Spinal cord (tissue), 10 donors: ENCODE results near the gene TRPV4. TPM values are rescaled to one million over a fixed set of nuclear protein-coding genes. Genes with fewer than 3 reads are reported as not detected.

Source experiments
- DNase-seq, 6 donors: peaks; one replicate each; pipeline versions ENCODE4 v3.0.0 to v3.0.0-alpha.2; 2013 to 2015; ENCODE audit warnings: low spot score in 6 of 6, low read depth in 4 of 6
- H3K27ac ChIP-seq: one replicate; pipeline ENCODE4 v1.5.1; 2013; ENCODE audit warnings: low read depth, low read length, control low read depth
- H3K27me3 ChIP-seq: one replicate; pipeline ENCODE4 v1.6.1; 2013; ENCODE audit warnings: low read length; ENCODE audit not compliant: control insufficient read depth, insufficient read depth
- H3K36me3 ChIP-seq: one replicate; pipeline ENCODE4 v1.6.1; 2013; ENCODE audit warnings: low read length; ENCODE audit not compliant: control insufficient read depth, insufficient read depth
- H3K4me1 ChIP-seq: one replicate; pipeline ENCODE4 v1.6.1; 2013; ENCODE audit warnings: low read length; ENCODE audit not compliant: control insufficient read depth, insufficient read depth
- H3K4me3 ChIP-seq: one replicate; pipeline ENCODE4 v1.5.1; 2013; ENCODE audit warnings: low read depth, low read length, control low read depth
- H3K9me3 ChIP-seq: one replicate; pipeline ENCODE4 v1.6.1; 2013; ENCODE audit warnings: low read length; ENCODE audit not compliant: control insufficient read depth, insufficient read depth
- WGBS: methylation state at CpG from one replicate; pipeline ENCODE4 v1.1.5; 2013; ENCODE audit warnings: missing lambda C conversion rate; ENCODE audit not compliant: insufficient coverage; 5-methylcytosine and 5-hydroxymethylcytosine counted together
- polyA plus RNA-seq, 2 donors: library from polyadenylated mRNA; unstranded; fragments of 120-200 nt; gene quantifications; one replicate each; pipeline ENCODE4 v1.2.1, GENCODE V29; 2013; ENCODE audit not compliant: insufficient read length in 2 of 2
- total RNA-seq, 2 donors: library from RNA; depleted of rRNA in 1 of 2; stranded (reverse); fragments of 120-200 nt in 1 of 2; fragments of >200 nt in 1 of 2; gene quantifications; one replicate each; pipeline versions ENCODE4 v1.2.3 to v1.2.4, GENCODE V29; 2013 to 2014
- donor health status: healthy.

The TRPV4 gene
- total and polyA plus RNA-seq, 4 donors, result 0.50 to 3.8 (median 0.89) TPM

DNA sequence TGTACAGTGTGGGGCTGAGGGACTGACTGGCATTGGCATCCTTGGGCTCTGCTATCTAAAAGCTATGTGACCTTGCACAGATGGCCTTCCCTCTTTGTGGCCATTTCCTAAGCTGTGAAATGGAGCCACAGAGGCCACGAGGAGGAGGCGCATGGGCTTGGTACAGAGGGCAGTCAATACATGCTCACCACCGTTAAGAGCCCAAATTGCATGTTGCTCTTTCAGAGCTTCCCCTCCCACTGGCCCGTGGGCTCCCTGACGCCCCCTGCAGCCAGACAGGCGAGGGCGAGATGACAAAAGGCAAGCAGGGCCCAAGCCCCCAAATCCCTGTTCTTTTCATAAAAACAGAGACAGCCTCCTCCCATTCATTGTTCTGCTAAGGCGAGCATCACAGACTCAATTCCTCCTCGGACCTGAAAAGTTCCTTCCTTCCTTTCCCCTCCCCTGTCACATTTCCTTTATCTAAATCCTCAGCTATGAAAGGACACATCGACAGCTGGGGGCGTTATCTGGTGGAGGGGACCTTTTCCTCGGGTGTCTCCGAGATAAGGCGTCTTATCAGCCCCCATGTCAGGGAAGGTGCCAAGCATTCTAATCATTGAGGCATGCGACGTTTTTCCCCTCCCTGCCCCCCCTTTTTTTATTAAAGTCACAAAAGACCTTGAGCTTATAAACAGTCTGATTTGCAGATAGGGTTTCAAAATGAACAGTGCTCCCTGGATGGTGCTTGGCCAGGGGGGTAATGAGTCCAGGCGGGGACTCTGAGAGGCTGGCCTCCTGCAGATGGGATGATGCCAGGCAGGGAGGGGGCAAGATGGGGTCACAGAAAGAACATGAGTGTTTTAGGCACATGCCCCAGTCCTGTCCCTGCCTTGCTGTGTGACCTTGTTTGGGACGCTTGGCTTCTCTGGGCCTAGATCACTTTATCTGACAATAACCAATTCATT lies 93.2 kb downstream of the TRPV4 start:
- H3K27ac ChIP-seq, result no peak overlapping the region
- H3K9me3 ChIP-seq, result no peaks in the 10 kb centered on the region
- peaks cover 9% of the 10 kb centered on the region for H3K36me3 ChIP-seq
- 46% methylated on average over 11 of the region's 18 CpGs for WGBS
- DNase-seq, result peak in 1 of 6 donors; percentile 34
- no peak overlapping the region for H3K4me3 ChIP-seq
- H3K27me3 ChIP-seq, result no peaks in the 10 kb centered on the region
- H3K4me1 ChIP-seq, result peaks cover 80% of the 10 kb centered on the region

DNA sequence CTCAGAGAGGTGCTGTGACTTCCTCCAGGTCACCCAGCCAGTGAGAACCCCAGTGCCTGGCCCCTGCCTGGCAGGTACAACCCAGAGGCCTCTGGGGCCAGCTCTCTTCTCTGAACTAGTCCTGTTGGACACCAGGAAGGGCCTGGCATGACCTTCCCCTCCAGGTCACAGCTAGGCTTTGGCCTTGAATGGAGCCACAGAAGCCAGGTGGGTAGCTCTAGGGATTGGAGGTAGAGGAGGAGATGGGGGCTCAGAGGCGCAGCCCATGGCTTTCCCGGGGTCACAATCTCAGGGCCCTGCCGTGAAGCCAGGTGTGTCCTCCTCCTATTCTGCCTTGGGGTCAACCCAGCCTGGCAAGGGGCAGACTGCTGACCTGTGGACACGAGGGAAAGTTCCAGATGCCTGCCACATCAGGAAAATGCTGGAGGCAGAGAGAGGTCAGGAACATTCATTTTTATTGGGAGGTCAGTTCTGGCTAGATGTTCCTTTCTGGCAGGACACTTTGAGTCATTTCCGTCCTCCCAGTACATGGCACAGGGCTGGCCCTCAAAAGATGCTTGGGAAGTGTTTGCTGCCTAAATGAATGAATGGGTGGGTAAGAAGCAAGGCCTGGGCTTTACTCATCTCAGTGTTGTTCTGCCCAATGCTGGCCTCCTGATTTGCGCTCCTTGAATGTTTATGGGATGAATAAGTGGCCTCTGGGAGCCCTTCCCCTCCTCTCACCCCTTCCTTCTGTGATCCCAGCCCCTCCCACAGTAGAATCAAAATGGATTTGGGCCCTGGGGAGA lies 94.1 kb downstream of the TRPV4 start:
- H3K4me1 ChIP-seq, result peaks cover 87% of the 10 kb centered on the region
- H3K27ac ChIP-seq, result no peak overlapping the region
- H3K9me3 ChIP-seq, result no peaks in the 10 kb centered on the region
- peaks cover 5% of the 10 kb centered on the region for H3K36me3 ChIP-seq
- H3K4me3 ChIP-seq, result no peak overlapping the region
- WGBS, result 89% methylated on average over 5 of the region's 6 CpGs
- H3K27me3 ChIP-seq, result no peaks in the 10 kb centered on the region
- DNase-seq, result no peak

DNA sequence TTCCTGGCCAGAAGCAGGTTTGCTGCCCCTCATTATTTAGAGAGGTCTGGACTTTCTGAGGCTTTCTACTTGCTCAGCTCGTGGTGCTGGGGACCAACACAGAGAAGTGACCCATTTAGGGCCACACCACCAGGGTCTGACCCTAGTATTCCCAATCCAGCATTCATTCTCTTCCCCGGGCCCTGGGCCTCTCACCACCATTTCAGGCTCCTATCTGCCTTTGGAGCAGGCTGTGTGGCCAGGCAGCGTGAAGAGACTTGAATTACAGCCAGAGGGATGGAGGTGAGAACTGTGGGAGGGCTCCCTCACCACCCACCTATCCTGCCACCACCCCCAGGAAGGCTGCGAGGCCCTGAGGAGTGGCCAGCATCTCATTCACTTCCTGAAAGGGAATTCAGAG lies 95.0 kb downstream of the TRPV4 start:
- DNase-seq, result no peak
- peaks cover 87% of the 10 kb centered on the region for H3K4me1 ChIP-seq
- 61% methylated on average over 2 of the region's 4 CpGs for WGBS

DNA sequence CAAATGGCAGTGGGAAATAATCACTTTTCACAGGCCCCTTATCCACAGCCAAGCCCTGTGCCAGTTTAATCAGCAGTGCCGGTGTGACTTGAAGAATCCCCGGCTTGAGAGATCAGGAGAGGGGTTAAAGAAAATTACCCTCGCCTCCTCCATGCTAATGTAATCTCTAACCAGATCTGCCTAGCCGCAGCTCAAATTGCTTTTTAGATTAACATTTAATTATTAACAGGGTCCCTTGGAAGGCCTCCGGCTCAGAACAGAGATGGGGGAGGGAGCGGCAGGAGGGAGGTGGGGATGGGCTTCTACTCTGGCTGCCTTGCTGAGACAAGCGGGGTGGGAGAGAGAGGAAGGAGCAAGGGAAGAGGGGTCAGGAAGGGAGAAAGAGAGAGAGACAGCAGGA lies 95.6 kb downstream of the TRPV4 start:
- Histone ChIP-seq H3K4me1 (peaks cover 85% of the 10 kb centered on the region), H3K27ac (no peak overlapping the region), H3K36me3 (no peaks in the 10 kb centered on the region), H3K4me3 (no peak overlapping the region), H3K9me3 (no peaks in the 10 kb centered on the region), H3K27me3 (no peaks in the 10 kb centered on the region)
- peak in 1 of 6 donors; percentile 93 for DNase-seq
- WGBS, result 59% methylated on average over 3 of the region's 7 CpGs

More for the DNA sequence above, 95.0 kb downstream of the TRPV4 start:
- Histone ChIP-seq H3K27me3 (no peaks in the 10 kb centered on the region), H3K4me3 (no peak overlapping the region), H3K9me3 (no peaks in the 10 kb centered on the region), H3K36me3 (no peaks in the 10 kb centered on the region), H3K27ac (no peak overlapping the region)

DNA sequence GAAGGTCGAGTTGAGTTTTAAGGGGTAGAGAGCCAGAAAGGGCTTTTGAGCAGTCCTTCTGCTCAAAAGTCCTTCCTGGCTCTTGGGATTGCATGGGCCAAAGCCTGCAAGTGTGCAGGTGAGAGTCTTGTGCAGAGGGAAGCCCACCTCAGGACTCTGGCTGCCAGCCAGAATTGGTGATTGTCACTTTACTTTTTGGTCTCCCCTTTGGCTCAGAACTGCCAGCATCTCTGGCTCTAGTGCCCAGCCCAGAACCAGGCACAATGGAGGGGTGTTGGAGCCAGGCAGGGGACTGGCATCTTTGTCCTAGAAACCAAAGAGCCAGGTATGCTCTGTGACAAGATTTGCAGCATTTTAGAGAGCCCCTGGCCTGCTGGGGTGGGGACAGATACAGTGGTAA lies 96.1 kb downstream of the TRPV4 start:
- no peaks in the 10 kb centered on the region for H3K9me3 ChIP-seq
- H3K4me1 ChIP-seq, result peaks cover 86% of the 10 kb centered on the region
- WGBS, result 20% methylated on average over 1 of the region's 1 CpG

DNA sequence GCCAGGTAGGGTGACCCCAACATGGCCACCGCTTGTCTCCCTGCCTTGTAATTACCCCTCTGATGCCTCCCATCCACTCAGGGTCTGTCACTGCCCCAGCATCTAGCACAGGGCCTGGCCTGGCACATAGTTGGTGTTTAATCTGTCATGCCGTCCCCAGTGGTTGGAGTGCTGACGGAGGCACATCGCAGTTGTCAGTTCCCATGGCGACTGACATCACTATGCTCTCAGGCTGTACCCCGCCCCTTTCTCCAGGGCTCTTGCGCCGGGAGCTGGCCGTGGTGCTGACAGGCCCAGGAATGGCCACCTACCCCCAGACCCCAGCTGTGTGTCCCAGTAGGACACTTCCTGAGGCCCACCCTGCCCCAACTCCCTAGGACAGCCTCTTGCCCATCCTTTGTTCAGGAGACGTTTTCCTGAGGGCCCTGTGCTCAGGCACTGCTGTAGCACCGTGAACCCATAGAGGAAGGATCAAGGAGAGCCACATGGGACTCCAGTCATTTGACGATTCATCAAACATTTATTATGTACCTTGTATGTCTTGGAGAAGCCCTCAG lies 96.6 kb downstream of the TRPV4 start:
- WGBS, result 34% methylated on average over 12 of the region's 12 CpGs
- Histone ChIP-seq H3K4me1 (peaks cover 86% of the 10 kb centered on the region), H3K27ac (no peak overlapping the region)

More for the DNA sequence above, 96.1 kb downstream of the TRPV4 start:
- no peak for DNase-seq
- Histone ChIP-seq H3K4me3 (no peak overlapping the region), H3K36me3 (no peaks in the 10 kb centered on the region), H3K27me3 (no peaks in the 10 kb centered on the region), H3K27ac (no peak overlapping the region)

DNA sequence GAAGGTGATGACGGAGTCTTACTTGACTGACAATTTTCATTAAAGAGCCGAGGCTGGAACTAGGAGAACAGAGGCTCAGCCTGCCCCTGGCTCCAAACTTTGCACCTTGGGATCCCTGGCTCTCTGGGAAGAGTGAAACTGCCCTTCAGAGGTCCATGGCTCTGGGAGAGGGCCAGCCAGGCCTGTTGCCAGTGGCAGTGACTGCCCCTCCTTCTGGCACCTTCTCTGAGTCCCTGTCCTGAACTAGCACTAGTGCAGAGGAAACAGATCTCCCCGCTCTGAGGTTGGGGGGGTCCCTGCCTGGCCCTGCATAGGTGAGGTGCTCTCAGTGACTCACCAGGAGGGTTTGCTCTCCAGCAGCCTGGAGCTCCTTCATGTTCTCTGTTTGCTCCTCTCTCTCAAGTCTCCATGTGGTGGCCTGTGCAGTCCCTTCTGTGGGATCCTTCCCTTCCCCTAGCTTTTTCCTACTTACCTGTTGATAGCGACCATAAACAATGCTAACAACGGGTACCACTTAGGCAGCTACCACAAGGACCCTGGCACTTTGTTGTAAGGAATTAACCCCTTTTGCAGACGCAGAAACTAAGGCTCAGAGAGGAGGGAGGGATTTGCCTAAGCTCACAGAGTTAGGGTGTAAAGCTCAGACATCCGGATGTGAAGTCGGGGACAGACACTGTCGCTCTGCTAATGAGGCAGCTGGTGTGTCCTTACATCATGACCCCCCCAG lies 97.2 kb downstream of the TRPV4 start:
- peaks cover 86% of the 10 kb centered on the region for H3K4me1 ChIP-seq
- no peaks in the 10 kb centered on the region for H3K27me3 ChIP-seq
- 69% methylated on average over 3 of the region's 9 CpGs for WGBS
- no peak overlapping the region for H3K4me3 ChIP-seq
- no peak for DNase-seq
- no peak overlapping the region for H3K27ac ChIP-seq
- no peaks in the 10 kb centered on the region for H3K9me3 ChIP-seq
- no peaks in the 10 kb centered on the region for H3K36me3 ChIP-seq

More for the DNA sequence above, 96.6 kb downstream of the TRPV4 start:
- H3K36me3 ChIP-seq, result no peaks in the 10 kb centered on the region
- no peaks in the 10 kb centered on the region for H3K27me3 ChIP-seq
- DNase-seq, result peak in 1 of 6 donors; percentile 85
- no peak overlapping the region for H3K4me3 ChIP-seq
- H3K9me3 ChIP-seq, result no peaks in the 10 kb centered on the region

DNA sequence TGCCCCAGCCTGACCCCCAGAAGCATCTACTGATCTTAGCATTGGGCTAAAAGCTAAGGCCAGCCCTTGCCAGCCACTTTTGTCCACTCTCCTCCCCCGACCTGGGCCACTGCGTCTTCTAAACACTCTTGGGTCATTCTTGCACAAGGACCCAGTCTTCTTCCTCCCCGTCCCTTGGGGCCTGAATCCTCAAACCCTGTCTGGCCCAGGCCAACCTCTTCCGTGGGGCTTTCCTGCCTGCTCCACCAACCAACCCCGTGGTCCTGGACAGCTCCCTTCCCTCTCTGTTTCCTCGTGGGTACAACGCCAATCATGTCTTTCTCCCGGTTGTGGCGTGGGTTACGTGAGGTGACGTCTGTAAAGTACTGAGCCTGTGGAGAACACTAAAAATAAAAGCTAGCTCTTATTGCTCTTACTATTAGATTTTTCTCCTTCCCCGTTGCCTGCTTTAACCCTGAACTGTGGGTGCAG lies 98.1 kb downstream of the TRPV4 start:
- WGBS, result 61% methylated on average over 7 of the region's 12 CpGs

More for the DNA sequence above, 98.1 kb downstream of the TRPV4 start:
- DNase-seq, result no peak
- Histone ChIP-seq H3K4me1 (peaks cover 87% of the 10 kb centered on the region), H3K27me3 (no peaks in the 10 kb centered on the region), H3K9me3 (no peaks in the 10 kb centered on the region), H3K36me3 (peaks cover under 1% of the 10 kb centered on the region), H3K27ac (no peak overlapping the region), H3K4me3 (no peak overlapping the region)
